ENCODE measurements around the gene DYSF. TPM values are rescaled to one million over a fixed set of nuclear protein-coding genes. Genes with fewer than 3 reads are reported as not detected.

DYSF gene
- polyA plus RNA-seq, 1 of the 3 experiments (the other 2 are of a cell fraction): 0.10 TPM

- CTCF ChIA-PET: interaction anchor here (0.7 to 11.8 kb wide), 10 partner anchors 8 to 365 kb away, joined by 3 to 221 read pairs (median 6); partner anchors contain the start of gene ZNF638
- Histone ChIP-seq H3K27ac (ENCODE audit: low read depth in 2 of 2, low read length in 1 of 2) (no peak overlapping the region), H3K9me3 (no peaks in the 10 kb centered on the region), H3K4me2 (no peak overlapping the region), H3F3A (replicated peaks; ENCODE audit: insufficient read depth) (no peaks in the 10 kb centered on the region), H3K27me3 (ENCODE audit: insufficient read depth) (peaks cover 11% of the 10 kb centered on the region; the same call in 1 of the 2 replicates), H3K9ac (no peak overlapping the region), H3K4me1 (ENCODE audit: control insufficient read depth in 1 of 2, insufficient read depth in 2 of 2, low read depth in 1 of 2, low read length in 1 of 2) (no peaks in the 10 kb centered on the region), H3K4me3 (ENCODE audit: low read depth in 2 of 2, low read length in 1 of 2) (no peak overlapping the region), H3K36me3 (replicated peaks in 1 of 2; ENCODE audit: control insufficient read depth in 1 of 2, insufficient read depth in 2 of 2, low read length in 1 of 2) (no peaks in the 10 kb centered on the region), H2AFZ (ENCODE audit: low read depth) (no peak overlapping the region), H3K9me2 (no peaks in the 10 kb centered on the region), H4K20me1 (ENCODE audit: insufficient read depth) (no peaks in the 10 kb centered on the region), H3K79me2 (ENCODE audit: insufficient read depth) (no peaks in the 10 kb centered on the region)
- POLR2A ChIA-PET: no interaction called here
- TF ChIP-seq NFIC (IDR thresholded peaks at IDR 0.05; ENCODE audit: borderline replicate concordance) (no peak), RCOR1 (IDR thresholded peaks at IDR 0.05; ENCODE audit: low read length) (no peak), NRF1 (IDR thresholded peaks at IDR 0.05; ENCODE audit: low read depth, low read length) (no peak), JUND (IDR thresholded peaks at IDR 0.05) (no peak), FOXM1 (IDR thresholded peaks at IDR 0.05; ENCODE audit: low read depth) (no peak), TEAD4 (IDR thresholded peaks at IDR 0.05; ENCODE audit: borderline replicate concordance, insufficient read depth) (no peak), USF2 (IDR thresholded peaks at IDR 0.05; ENCODE audit: borderline replicate concordance, low read depth, low read length) (no peak), POLR2AphosphoS5 (IDR thresholded peaks at IDR 0.05; ENCODE audit: low read depth, low read length) (no peak), RAD21 (IDR thresholded peaks at IDR 0.05; ENCODE audit: low read length) (no peak), TCF12 (IDR thresholded peaks at IDR 0.05) (no peak), ZBTB33 (IDR thresholded peaks at IDR 0.05; ENCODE audit: borderline replicate concordance, low read depth) (no peak), SMC3 (IDR thresholded peaks at IDR 0.05; ENCODE audit: low read depth, low read length) (no peak), FOSL2 (IDR thresholded peaks at IDR 0.05; ENCODE audit: borderline replicate concordance, low read depth) (no peak), MEF2A (IDR thresholded peaks at IDR 0.05; ENCODE audit: borderline replicate concordance, low read depth) (no peak)
- DNase-seq: no peak
- WGBS (ENCODE audit: low lambda C conversion rate): 30% methylated on average over 2 of the region's 11 CpGs
These were observed 59.7 kb downstream of the DYSF start for GRCh38 chr2:71513096-71513495.

- H3F3A ChIP-seq (replicated peaks; ENCODE audit: insufficient read depth): no peaks in the 10 kb centered on the region
- H2AFZ ChIP-seq (ENCODE audit: low read depth): no peak overlapping the region
- H4K20me1 ChIP-seq (ENCODE audit: insufficient read depth): no peaks in the 10 kb centered on the region
- H3K9me2 ChIP-seq: no peaks in the 10 kb centered on the region
- TF ChIP-seq IRF3 (IDR thresholded peaks at IDR 0.05; ENCODE audit: low read depth, low read length) (no peak), TCF12 (IDR thresholded peaks at IDR 0.05) (no peak), FOXM1 (IDR thresholded peaks at IDR 0.05; ENCODE audit: low read depth) (no peak), GABPA (IDR thresholded peaks at IDR 0.05; ENCODE audit: low read depth) (no peak), RFX5 (IDR thresholded peaks at IDR 0.05; ENCODE audit: low read length) (no peak), RXRA (IDR thresholded peaks at IDR 0.05; ENCODE audit: borderline replicate concordance, low read depth) (no peak), REST (IDR thresholded peaks at IDR 0.05; ENCODE audit: low read depth, low read length) (no peak)
- H3K4me1 ChIP-seq (ENCODE audit: control insufficient read depth in 1 of 2, insufficient read depth in 2 of 2, low read depth in 1 of 2, low read length in 1 of 2): no peaks in the 10 kb centered on the region
- H3K27me3 ChIP-seq (ENCODE audit: insufficient read depth): peaks cover 11% of the 10 kb centered on the region; the same call in 1 of the 2 replicates
- H3K27ac ChIP-seq (ENCODE audit: low read depth in 2 of 2, low read length in 1 of 2): no peak overlapping the region
- no peak overlapping the region for H3K4me3 ChIP-seq (ENCODE audit: low read depth in 2 of 2, low read length in 1 of 2)
- WGBS (ENCODE audit: low lambda C conversion rate): 55% methylated on average over 11 of the region's 11 CpGs
- POLR2A ChIA-PET: no interaction called here
- no peak overlapping the region for H3K9ac ChIP-seq
- CTCF ChIA-PET: interaction anchor here (0.6 to 11.8 kb wide), 11 partner anchors 9 to 366 kb away, joined by 3 to 221 read pairs (median 8); partner anchors contain the start of gene ZNF638
- H3K9me3 ChIP-seq: no peaks in the 10 kb centered on the region
- no peak for DNase-seq
- no peaks in the 10 kb centered on the region for H3K36me3 ChIP-seq (replicated peaks in 1 of 2; ENCODE audit: control insufficient read depth in 1 of 2, insufficient read depth in 2 of 2, low read length in 1 of 2)
- H3K79me2 ChIP-seq (ENCODE audit: insufficient read depth): no peaks in the 10 kb centered on the region
- no peak overlapping the region for H3K4me2 ChIP-seq
These were observed 60.4 kb downstream of the DYSF start for GRCh38 chr2:71513721-71514120.
